Panc1 (cell line): Measurements from ENCODE around the gene NKAIN2. TPM values are rescaled to one million over a fixed set of nuclear protein-coding genes. Genes with fewer than 3 reads are reported as not detected.

Experiments
- ATAC-seq: fragments of 200-7000 bp; cut with Tn5 transposase; 2 replicates; pipeline ENCODE4 v1.9.1; 2020; ENCODE audit warnings: mild to moderate bottlenecking, moderate library complexity
- BruUV-seq: library from RNA; stranded (reverse); fragments of 400-500 nt; replicated peaks from 2 replicates; lab custom pipeline; 2021; lab: Mats Ljungman, UMichigan
- CTCF ChIA-PET: fragments of 300-600 bp; sonication (Branson Sonifier 250); formaldehyde crosslinking; loops from one replicate; lab custom pipeline; 2022; ENCODE audit warnings: antibody characterized with exemption; lab: Charles Lee
- POLR2A ChIA-PET: fragments of 300-600 bp; sonication (Branson Sonifier 250); formaldehyde crosslinking; loops from one replicate; lab custom pipeline; 2022; ENCODE audit warnings: antibody characterized with exemption; lab: Charles Lee
- DNase-seq: peaks from one replicate; pipeline ENCODE4 v3.0.0-alpha.2; 2010; ENCODE audit warnings: low read depth, low spot score
- H3K27ac ChIP-seq: 2 replicates; pipeline ENCODE4 v1.5.1; 2011; ENCODE audit warnings: mild to moderate bottlenecking, low read length, inconsistent platforms
- H3K27me3 ChIP-seq: fragments of 200-500 bp; sonication (Bioruptor generic); 2 replicates; pipeline ENCODE4 v1.6.0; 2014; ENCODE audit warnings: low read length, inconsistent platforms; ENCODE audit not compliant: control insufficient read depth, insufficient read depth
- H3K36me3 ChIP-seq: fragments of 200-500 bp; sonication (Bioruptor generic); 2 replicates; pipeline ENCODE4 v1.5.1; 2014; ENCODE audit warnings: inconsistent platforms, mild to moderate bottlenecking, low read length, moderate library complexity; ENCODE audit not compliant: control insufficient read depth, insufficient read depth
- H3K4me1 ChIP-seq: 2 replicates; pipeline ENCODE4 v1.5.1; 2011; ENCODE audit warnings: inconsistent platforms, mild to moderate bottlenecking, low read length, moderate library complexity; ENCODE audit not compliant: control insufficient read depth, insufficient read depth
- H3K4me3 ChIP-seq, 2 experiments: 2 replicates each; pipeline ENCODE4 v1.5.1; 2011 to 2012; ENCODE audit warnings: low read depth in 2 of 2, low read length in 2 of 2, mild to moderate bottlenecking in 2 of 2, inconsistent platforms in 1 of 2, moderate library complexity in 1 of 2
- H3K9me3 ChIP-seq: fragments of 200-500 bp; sonication (Bioruptor generic); 2 replicates; pipeline ENCODE4 v1.5.1; 2014; ENCODE audit warnings: low read depth, mild to moderate bottlenecking, inconsistent platforms, low read length, moderate library complexity; ENCODE audit not compliant: control insufficient read depth, insufficient read depth
- CTCF ChIP-seq: fragments of 450-650 bp; IDR thresholded peaks from 2 replicates; pipeline ENCODE4 v1.5.1; 2017; ENCODE audit warnings: mild to moderate bottlenecking
- POLR2AphosphoS5 ChIP-seq: IDR thresholded peaks from 2 replicates; pipeline ENCODE4 v1.6.1; 2012; ENCODE audit warnings: mild to moderate bottlenecking, low read depth, low read length, moderate library complexity
- REST ChIP-seq, 2 experiments: IDR thresholded peaks; 2 replicates each; pipeline ENCODE4 v1.6.1; 2011 to 2012; ENCODE audit warnings: low read depth in 2 of 2, control low read depth in 1 of 2, low read length in 1 of 2, mild to moderate bottlenecking in 1 of 2, moderate library complexity in 1 of 2; ENCODE audit not compliant: insufficient read depth in 1 of 2
- SIN3A ChIP-seq: IDR thresholded peaks from 2 replicates; pipeline ENCODE4 v1.6.1; 2012; ENCODE audit warnings: low read depth, mild to moderate bottlenecking, low read length, moderate library complexity, borderline replicate concordance; ENCODE audit not compliant: insufficient read depth
- TCF7L2 ChIP-seq: IDR thresholded peaks from 2 replicates; pipeline ENCODE4 v1.6.1; 2011; ENCODE audit warnings: mild to moderate bottlenecking, low read depth, low read length, inconsistent platforms
- in situ Hi-C: cut with HindIII; loops from 2 replicates; pipeline ENCODE4 v1.10.0; 2016; ENCODE audit warnings: low sequenced_read_pairs, low pct_unique_long_range_greater_than_20kb
- intact Hi-C: fragments of 100-400 bp; cut with micrococcal nuclease; formaldehyde crosslinking; loops from one replicate; pipeline ENCODE4 v1.10.0; 2022; ENCODE audit not compliant: unreplicated experiment
- total RNA-seq: library from RNA; stranded (reverse); gene quantifications from one replicate; pipeline ENCODE4 v1.2.1, GENCODE V29; 2021; ENCODE audit not compliant: unreplicated experiment

Gene NKAIN2
- total RNA-seq, 1 experiment from 2014 or later, result 2.6 TPM

GRCh38 chr6:124604719-124605118, 801.1 kb downstream of the NKAIN2 start:
- ATAC-seq (no peak), DNase-seq (no peak)
- no peaks in the 10 kb centered on the region for H3K27me3 ChIP-seq
- no peaks in the 10 kb centered on the region for H3K36me3 ChIP-seq
- ChIA-PET CTCF (no interaction called here), POLR2A (no interaction called here)
- intact Hi-C loops, result no loop called here
- H3K4me3 ChIP-seq, result no peak overlapping the region
- in situ Hi-C loops, result no loop called here
- H3K27ac ChIP-seq, result no peak overlapping the region
- H3K9me3 ChIP-seq, result no peaks in the 10 kb centered on the region
- TF ChIP-seq TCF7L2 (no peak), POLR2AphosphoS5 (no peak), CTCF (no peak), REST (IDR thresholded peaks at IDR 0.05; ENCODE audit: insufficient read depth in 1 of 2, low read depth in 2 of 2, low read length in 1 of 2) (no peak), SIN3A (no peak)
- no TSS peak for BruUV-seq
- H3K4me1 ChIP-seq, result peaks cover 3% of the 10 kb centered on the region; the same call in 1 of the 2 replicates

GRCh38 chr6:124607119-124607627, 803.5 kb downstream of the NKAIN2 start:
- in situ Hi-C loops (no loop called here), intact Hi-C loops (no loop called here)
- Histone ChIP-seq H3K36me3 (no peaks in the 10 kb centered on the region), H3K27ac (no peak overlapping the region), H3K9me3 (no peaks in the 10 kb centered on the region), H3K4me3 (no peak overlapping the region), H3K27me3 (no peaks in the 10 kb centered on the region), H3K4me1 (peaks cover 3% of the 10 kb centered on the region; the same call in 1 of the 2 replicates)
- DNase-seq, result no peak
- no peak for ATAC-seq
- no TSS peak for BruUV-seq
- ChIA-PET POLR2A (no interaction called here), CTCF (no interaction called here)
- no peak for TF ChIP-seq POLR2AphosphoS5
- no peak for TF ChIP-seq REST (IDR thresholded peaks at IDR 0.05; ENCODE audit: insufficient read depth in 1 of 2, low read depth in 2 of 2, low read length in 1 of 2)
- TF ChIP-seq SIN3A, result no peak
- TF ChIP-seq CTCF, result no peak
- TF ChIP-seq TCF7L2, result no peak
